RKO (cell line): ENCODE data around the gene MXRA8.

Source experiments
- DNase-seq: peaks from one replicate; pipeline ENCODE4 v3.0.0-alpha.2; 2016; ENCODE audit warnings: low spot score

The MXRA8 gene

DNA sequence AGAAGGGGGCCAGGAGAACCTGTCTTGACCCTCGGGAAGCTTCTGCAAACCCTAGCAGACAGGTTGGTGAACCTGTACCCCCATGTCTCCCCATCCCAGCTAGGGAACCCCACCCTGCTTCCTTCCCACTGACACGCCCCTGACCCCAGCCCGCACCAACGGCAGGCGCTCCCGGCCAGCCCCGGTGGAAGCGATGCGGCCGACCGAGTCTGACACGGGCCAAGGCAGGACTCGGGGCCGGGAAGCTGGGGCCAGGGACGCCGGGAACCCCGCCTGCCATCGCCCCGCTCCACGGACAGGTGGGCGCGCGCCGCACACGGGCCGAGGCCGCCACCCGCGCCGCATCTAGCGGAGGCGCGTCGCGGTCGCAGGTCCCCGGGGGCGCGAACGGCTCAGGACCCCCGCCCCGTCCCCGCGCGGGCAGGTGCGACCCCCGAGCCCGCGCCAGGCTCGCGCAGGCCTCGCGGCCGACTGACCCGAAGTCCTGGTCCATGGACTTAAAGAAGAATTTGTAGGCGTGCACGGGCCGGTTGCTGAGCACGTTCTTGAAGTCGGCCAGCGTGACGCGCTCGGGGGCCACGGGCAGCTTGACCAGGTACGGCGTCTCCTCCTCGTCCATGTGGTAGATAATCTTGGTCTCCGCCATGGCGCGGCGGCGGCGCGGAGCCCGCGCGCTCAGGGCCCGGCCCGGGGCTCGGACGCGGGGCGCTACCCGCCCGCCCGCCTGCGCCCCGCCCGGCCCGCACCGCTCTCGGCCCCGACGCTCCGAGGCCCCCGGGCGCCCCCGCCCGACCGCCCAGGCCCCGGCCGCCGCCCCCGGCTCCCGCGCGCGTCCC is 9.7 kb downstream of the MXRA8 start:
- peak; percentile 68 for DNase-seq

DNA sequence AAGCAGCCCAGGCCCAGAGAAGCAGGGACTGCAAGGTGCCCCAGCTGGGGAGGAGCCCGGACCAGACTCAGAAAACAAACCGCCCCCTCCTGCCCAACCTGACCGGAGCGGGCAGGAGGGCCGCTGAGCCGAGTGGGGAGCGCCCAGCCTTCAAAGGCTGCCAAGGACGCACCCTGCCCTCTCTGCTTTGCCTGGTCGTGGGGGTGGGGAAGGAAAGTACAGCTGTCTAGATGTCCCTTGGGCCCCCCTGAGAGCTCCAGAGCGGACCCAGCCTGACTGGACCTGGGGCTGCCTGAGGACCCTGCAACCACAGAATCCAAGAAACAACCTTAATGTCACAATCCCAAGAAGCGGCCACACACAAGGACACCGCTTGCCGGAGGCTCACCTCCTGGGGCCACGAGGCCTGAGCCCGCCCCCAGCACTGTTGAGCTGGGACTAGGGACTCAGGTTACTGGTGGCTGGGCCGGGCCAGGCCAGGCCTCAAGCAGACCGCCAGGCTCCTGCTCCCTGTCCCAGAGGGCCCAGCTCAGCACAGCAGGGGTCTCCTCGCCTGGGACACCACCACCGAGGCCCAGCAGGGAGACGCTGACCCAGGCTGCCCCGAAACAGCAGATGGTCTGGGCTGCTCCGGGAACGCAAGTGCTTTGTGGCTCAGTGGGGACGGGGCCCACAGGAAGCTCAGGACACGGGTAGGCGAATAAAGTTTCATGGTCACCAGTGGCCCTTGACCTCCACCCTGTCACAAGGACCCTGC is 10.5 kb downstream of the MXRA8 start:
- peak; percentile 72 for DNase-seq

DNA sequence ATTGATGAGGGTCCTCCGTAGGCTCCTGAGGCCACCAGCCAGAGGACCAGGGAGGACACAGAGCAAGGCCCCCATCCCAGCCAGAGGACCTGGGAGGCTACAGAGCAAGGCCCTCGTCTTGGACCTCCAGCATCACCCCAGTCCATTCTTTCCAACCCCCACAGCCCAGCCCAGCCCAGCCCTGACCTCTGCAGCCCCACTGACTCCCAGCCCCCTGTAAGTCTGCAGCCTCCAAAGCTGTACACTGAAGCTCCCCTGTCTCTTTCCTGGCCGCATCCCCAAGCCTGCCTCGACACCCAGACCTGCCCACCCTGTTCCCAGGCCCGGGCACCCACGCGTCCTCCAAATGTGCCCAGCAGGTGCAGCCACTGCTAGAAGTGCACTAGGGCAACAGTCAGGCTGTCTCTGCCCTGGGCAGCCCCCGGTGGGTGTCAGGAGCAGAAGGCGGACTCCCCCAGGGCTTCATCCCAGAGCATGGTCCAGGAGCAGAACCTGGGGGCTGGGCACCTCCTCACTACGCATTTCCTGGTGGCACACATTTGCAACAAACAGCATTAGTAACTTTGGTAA is 11.2 kb downstream of the MXRA8 start:
- DNase-seq = no peak

DNA sequence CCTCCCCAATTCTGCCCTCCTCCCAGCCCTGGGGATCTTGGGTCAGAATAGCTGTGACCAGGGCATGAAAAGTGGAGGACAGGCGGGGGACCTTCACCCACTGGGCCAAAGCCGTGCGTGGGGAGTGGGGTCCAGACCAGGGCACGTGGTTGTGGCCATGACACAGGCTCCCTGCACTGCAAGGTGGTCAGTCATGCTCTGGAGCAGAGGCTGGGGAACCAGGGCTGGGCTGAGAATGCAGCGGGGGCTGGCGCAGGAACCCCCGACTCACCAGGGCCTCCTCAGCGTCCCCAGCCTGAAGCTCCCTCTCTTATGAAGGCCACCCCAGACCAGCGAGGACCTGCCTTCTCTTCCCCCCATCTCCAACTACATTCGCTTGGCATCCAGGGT is 11.9 kb downstream of the MXRA8 start:
- DNase-seq = no peak

DNA sequence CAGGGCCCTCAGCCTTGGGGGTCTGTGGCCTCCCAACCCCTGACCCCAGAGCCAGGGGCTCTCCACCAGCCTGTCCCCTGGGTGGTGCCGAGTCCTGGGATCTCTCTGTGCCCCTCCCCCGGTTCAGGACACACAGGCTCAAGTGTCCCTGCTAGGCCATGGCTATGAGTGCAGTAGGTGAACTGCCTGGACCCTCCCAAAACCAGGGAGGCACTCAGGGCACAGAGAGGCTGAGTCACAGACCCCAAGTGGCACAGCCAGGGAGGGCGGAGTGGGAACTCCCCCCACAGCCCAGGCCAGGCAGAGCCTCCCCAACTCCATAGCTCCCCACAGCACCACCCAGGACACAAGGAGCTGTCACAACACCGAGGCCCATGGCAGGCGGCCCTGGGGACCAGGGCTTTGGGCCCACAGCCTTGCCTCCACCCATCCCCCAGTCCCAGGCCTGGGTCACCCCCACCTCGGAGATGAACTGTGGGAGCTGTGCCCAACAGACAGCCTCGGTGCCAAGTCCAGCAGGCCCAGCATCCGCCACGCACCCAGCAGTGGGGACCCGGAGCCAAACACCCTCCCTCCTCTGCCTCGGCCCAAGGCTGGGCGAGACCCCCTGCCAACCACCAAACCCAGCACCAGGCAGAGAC is 12.4 kb downstream of the MXRA8 start:
- peak; percentile 38 for DNase-seq

DNA sequence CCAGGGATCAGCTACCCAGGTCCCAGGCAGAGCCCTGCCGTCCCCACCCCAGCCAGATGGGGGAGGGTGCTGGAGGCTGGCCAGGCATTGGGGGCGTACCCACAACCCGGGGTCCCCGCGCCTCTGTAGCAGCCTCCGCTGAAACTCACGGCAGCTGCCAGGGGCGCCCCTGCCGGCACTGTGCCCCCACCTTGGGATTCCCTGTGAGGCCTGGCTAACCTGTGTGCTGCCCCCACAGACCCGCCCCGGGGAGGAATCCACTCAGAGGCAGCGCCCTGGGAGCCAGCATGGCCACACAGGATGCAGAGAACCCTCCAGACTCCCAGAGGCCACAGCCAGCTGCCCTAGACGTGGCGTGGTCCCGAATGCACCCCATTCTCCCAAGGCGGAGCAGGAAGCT is 13.0 kb downstream of the MXRA8 start:
- peak; percentile 53 for DNase-seq

DNA sequence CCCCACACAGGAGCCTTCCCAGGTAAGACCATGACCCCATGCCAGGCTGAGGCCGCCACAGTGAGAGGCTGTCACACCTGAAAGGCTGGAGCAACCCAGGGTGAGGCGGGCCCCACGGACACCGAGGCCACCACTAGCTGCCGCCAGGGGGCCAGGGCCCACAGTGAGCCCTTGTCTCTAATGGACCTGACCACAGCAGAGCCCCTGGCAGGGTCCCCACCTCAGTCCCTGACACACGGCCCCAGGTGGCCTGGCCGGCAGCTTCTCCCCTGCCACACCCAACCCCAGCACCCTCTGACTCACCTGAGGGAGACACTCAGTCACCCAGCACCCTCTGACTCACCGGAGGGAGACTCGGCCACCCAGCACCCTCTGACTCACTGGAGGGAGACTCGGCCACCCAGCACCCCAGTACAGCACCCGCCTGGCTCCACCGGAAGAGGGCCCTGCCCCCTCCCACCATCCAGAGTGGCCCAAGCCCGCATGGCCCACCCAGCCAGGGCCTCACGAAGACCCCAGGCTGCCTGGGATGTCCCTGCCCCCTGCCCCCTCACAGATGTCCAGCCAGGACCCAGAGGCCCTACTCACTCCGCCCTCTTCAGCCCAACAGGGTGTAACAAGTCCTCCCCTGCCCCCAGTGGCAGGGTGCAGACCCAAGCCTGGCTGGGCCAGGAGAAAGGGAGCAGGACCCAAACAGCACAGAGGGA is 13.5 kb downstream of the MXRA8 start:
- DNase-seq = peak; percentile 95

DNA sequence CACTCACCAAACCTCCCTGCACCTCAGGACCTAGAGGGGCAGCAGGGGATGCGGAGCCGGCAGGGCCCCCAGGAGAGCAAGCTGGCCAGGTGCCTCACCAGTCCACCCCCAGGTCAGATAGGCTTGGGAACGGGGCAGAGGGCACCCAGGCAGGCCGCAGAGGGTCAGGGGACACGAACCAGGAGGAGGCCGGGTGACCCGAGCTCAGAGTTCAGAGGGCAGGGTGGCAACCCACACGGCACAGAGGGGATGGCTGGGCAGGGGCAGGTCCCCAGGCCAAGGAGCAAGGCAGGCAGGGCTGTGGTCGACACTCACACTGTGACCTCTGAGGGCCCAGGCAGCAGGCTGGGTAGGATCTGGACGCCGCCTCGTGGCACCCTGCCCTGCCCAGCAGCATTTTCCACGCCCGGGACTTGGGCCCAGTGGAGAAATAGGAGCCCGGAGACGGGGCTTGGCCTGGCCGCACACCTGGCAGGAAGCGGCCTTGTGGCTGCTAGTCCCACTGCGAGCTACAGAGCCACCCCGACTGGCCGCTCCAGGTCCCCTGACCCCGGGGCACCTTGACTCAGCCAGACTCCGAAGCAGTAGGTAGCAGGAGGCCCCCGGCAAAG is 14.4 kb downstream of the MXRA8 start:
- DNase-seq = no peak

DNA sequence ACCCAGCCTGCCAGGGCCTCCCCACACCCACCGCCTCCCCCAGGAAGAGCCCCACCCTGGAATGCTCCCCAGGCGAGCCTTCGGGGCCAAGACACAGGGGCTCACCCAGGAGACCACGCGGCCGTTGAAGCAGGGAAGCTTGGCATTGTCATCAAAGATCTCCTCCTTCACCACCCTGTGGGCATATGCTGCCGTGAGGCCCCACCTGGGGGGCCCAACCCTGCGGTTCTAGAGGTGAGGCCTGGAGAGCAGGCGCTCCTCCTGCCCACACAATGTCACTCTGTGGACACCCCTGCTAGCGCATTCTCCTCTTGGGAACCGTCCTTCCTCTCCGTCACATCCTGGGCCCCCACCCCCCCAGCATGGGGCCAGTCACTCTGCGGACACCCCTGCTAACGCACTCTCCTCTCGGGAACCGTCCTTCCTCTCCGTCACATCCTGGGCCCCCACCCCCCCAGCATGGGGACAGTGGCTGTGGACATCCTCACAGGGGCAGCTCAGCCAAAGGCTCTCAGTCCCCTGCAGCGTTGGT is 15.7 kb downstream of the MXRA8 start:
- no peak for DNase-seq

DNA sequence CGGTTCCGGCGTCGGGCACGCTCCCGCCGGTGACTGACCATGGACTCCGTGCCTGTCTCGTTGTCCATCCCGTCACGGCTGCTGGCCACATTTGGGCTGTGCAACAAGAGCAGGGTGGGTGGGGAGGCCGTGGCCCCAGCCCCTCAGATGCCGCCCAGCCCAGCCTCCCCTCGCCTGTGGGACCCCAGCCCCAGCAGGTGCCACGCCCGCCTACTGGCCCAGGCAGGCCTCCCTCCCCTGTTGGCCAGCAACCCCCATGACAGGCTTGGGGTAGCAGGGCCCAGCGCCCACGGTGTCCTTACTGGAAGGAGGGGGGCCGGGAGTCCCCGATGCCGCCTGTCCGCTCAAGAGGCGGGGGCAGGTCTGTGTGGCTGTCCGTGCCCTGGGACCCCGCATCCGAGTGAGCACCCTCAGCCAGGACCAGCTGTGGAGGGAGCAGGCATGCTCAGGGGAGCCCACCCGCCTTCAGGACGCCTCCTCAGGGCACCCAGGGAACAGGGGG is 16.2 kb downstream of the MXRA8 start:
- DNase-seq = no peak

DNA sequence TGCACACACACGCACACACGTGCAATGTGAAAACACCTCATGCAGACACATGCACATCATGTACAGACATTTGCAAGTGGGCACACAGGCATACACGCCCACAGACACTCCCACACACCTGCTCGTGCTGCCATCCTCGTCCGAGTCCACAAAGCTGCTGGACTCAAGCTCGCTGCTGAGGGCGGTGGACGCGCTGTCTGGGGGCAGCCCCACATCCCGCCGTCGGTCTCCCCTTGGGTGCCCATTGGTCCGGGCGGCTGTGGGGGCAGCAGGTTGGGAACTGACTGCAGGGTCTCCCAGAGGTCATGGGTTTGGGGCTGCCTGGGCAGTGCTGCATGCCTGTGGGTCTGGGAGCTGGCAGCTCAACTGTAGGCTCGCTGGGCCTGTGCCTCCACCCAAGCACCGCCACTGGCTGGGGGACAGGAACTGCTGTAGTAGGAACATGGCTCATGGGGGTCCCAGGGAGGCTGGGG is 16.8 kb downstream of the MXRA8 start:
- DNase-seq = no peak

DNA sequence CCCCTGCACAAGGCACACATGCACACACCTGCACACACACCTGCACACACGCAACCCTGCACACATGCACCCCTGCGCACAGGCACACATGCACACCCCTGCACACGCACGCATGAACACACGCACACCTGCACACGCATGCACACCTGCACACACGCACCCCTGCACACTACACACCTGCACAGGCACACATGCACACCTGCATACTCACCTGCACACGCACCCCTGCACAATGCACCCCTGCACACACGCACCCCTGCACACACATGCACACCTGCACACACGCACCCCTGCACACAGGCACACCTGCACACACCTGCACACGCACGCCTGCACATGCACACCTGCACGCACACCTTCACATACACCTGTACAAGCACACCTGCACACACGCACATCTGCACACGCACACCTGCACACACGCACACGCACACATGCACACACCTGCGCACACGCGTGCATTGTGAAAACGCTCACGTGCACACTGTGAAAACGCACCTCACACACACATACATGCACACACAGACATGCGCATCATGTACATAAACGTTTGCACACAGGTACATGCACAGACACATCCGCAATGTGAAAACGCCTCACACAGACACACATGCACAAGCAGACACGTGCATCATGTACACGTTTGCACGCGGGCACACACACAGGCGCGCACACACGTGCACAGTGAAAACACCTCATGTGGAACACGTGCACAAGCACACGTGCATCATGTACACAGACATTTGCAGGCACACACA is 17.4 kb downstream of the MXRA8 start:
- no peak for DNase-seq

DNA sequence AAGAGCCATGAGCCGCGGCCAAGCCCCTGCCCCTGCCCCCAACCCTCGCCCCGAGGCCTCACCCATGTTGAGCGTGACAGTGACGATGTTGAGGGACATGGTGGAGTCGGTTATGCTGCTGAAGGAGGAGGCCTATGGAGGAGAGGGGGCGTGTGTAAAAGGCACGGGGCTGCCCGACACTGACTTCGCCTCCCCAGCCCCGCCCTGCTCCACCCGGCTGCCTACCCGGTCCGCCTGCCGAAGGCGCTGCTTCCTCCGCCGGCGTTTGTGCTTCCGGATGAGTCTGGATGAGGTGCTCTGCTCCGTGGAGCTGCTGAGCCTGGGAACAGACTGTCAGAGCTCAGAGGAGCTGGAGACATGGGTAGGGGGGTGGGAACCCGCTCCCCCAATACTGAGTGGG is 18.2 kb downstream of the MXRA8 start:
- DNase-seq = no peak

DNA sequence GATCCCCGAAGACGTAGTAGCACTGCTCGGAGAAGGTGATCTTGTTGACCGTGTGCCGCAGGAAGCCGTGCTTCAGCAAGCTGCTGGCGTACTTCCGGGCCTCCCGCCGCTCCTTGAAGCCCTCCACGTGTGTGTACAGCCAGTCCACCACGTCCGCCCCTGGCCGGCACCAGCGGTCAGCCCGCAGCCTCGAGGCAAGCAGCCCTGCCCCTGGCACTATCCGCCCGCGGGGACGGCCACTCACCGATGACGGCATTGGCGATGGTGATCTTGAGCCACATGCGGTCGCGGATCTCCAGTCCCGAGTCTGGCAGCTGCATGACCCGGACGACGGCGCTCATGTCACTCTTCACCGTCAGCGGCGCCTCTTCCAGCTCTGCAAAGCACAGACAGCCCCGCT is 20.1 kb downstream of the MXRA8 start:
- no peak for DNase-seq

DNA sequence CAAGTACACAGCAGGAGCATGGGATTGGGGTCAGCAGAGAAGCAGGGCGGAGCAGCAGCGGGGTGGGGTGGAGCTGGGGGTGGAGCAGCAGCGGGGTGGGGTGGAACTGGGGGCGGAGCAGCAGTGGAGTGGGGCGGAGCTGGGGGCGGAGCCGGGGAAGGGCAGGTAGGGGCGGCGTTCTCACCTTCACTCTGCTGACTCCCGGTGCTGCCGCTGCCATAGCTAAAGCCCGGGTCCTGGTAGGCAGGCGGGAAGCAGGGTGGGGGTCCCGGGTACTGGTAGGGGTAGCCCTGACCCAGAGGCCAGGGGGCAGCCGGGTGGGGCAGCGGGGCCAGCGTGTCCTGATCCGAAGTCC is 20.6 kb downstream of the MXRA8 start:
- DNase-seq = no peak

DNA sequence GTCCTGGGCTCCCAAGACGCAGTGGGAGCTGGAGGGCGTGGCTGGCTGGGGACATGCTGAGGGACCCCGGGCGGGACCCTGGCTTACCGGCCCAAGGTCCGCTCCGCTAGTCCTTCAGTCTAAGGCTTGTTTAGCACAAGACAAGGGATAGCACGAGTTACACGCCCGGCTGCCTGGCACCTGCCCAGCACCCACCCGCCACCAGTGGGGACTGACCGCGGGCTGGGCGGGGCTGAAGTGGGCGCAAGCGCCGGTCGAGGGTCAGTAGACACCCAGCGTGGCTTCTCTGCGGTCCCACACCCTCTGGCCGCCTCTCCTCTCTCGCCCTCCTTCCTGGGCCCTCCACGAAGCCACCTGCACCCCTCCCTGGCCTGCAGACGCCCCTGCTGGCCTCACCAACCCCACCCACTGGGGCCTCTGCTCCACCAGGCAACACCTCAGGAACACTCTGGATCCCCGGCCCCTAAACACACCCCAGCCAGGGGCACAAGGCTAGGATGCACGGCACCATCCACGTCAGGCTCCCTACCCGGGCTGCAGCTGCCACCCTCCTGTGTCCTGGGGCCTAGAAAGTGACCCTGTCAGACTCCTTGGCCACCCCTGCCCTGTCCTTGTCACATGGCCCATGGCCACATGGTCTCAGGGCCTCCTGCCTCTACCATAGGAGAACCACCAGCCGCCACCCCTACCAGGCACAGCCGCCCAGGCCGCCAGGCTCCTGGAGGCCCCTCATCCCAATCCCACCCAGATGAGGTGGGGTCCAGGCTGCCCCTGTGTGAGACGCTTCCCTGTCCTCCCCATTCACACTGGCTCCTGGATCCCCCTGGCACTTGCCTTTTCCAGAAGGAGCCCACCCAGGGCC is 21.2 kb downstream of the MXRA8 start:
- DNase-seq = no peak

DNA sequence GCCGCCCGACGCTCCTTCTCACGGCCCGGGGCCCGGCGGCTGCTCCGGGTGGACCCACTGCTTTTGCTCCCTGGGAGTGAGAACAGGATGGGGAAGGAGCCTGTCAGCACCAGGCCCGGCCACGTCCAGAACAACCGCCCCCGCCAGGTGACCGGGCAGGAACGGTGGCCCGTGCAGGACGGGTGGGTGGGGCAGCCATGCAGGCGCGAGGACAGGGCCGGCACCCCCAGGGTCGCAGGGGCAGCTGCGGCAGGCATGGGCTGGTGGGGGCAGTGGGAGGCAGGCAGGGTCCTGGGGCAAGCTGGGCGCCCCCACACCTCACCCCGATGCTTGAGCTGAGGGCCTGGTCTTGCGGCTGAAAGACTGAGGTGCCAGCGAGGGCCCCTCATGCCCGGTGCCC is 21.9 kb downstream of the MXRA8 start:
- no peak for DNase-seq

DNA sequence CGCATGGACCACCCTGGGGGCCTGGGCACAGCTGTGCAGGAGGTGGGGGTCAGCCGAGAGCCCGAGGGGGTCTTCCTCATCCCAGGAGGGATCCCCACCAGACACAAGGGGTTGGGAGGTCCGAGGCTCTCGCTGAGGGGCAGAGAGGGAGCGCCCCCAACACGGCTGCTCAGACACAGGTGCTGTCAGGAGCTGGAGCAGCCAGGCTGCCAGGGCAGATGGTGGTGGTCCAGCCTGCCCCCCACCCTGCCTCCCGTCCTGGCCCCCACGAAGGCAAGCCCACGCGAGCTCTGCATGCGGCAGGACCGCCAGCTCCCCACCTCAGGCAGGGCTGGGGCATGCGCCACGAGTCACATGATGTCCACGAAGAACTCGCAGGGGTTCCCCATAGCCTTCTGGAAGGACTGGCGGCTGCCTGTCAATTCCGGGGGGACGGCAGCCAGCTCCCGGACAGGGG is 22.5 kb downstream of the MXRA8 start:
- no peak for DNase-seq

DNA sequence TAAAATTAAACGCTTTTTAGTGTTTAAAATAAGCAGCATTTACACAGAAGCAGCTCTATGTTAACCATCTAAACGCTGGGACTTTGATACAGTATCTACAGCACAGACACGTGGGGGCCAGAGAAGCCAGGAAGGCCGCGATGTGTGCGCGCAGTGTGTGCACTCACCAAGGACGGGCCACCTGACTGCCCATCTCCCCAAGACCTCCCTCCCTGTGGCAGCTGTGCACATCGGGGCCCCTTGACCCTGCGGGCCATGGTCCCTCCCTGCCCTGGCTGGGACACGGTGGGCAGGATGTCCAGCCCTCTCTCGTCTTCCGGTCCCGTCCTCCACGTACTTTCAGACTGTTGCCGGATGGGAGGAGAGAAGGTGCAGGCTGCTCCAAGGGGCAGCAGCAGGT is 23.1 kb downstream of the MXRA8 start:
- DNase-seq = no peak
